HEK293 (cell line): ENCODE data around the gene PCBP2.

Experiments used
- HOXA7 ChIP-seq: sonication (generic); formaldehyde crosslinking; IDR thresholded peaks from 2 replicates; pipeline ENCODE4 v1.8.1; 2022; ENCODE audit warnings: missing genetic modification reagents, borderline replicate concordance
- ZBTB17 ChIP-seq: fragments of 450-650 bp; formaldehyde crosslinking; IDR thresholded peaks from 2 replicates; pipeline ENCODE4 v1.5.1; 2016; ENCODE audit warnings: missing biosample characterization, missing genetic modification characterization
- ZBTB7A ChIP-seq: fragments of 450-650 bp; formaldehyde crosslinking; IDR thresholded peaks from 2 replicates; pipeline ENCODE4 v1.5.1; 2016; ENCODE audit warnings: low read depth, missing biosample characterization, missing genetic modification characterization
- ZFP37 ChIP-seq: fragments of 450-650 bp; formaldehyde crosslinking; IDR thresholded peaks from 2 replicates; pipeline ENCODE4 v1.5.1; 2016; ENCODE audit warnings: missing biosample characterization, missing genetic modification characterization
- ZNF10 ChIP-seq: fragments of 450-650 bp; formaldehyde crosslinking; IDR thresholded peaks from 2 replicates; pipeline ENCODE4 v1.5.1; 2017; ENCODE audit warnings: missing biosample characterization, missing genetic modification characterization
- ZNF132 ChIP-seq: fragments of 450-650 bp; formaldehyde crosslinking; IDR thresholded peaks from 2 replicates; pipeline ENCODE4 v1.5.1; 2017; ENCODE audit warnings: missing biosample characterization, missing genetic modification characterization, borderline replicate concordance
- ZNF175 ChIP-seq: fragments of 450-650 bp; formaldehyde crosslinking; IDR thresholded peaks from 2 replicates; pipeline ENCODE4 v1.5.1; 2016; ENCODE audit warnings: missing biosample characterization, missing genetic modification characterization
- ZNF335 ChIP-seq: fragments of 450-650 bp; formaldehyde crosslinking; conservative IDR thresholded peaks from 2 replicates; pipeline ENCODE4 v1.5.1; 2016; ENCODE audit warnings: missing biosample characterization, missing genetic modification characterization
- ZNF394 ChIP-seq: fragments of 450-650 bp; formaldehyde crosslinking; IDR thresholded peaks from 2 replicates; pipeline ENCODE4 v1.5.1; 2016; ENCODE audit warnings: missing biosample characterization, missing genetic modification characterization, mild to moderate bottlenecking, moderate library complexity, borderline replicate concordance
- ZNF530 ChIP-seq: fragments of 450-650 bp; formaldehyde crosslinking; IDR thresholded peaks from 2 replicates; pipeline ENCODE4 v1.5.1; 2016; ENCODE audit warnings: low read depth, missing biosample characterization, missing genetic modification characterization
- TF ChIP-seq, protein P1 (sequence below): fragments of 450-650 bp; formaldehyde crosslinking; IDR thresholded peaks from 2 replicates; pipeline ENCODE4 v1.5.1; 2016; ENCODE audit warnings: missing biosample characterization, missing genetic modification characterization
- TF ChIP-seq, protein P2 (sequence below): fragments of 450-650 bp; formaldehyde crosslinking; IDR thresholded peaks from 2 replicates; pipeline ENCODE4 v1.5.1; 2016; ENCODE audit warnings: missing biosample characterization, missing genetic modification characterization
- TF ChIP-seq, protein P3 (sequence below): fragments of 450-650 bp; formaldehyde crosslinking; IDR thresholded peaks from 2 replicates; pipeline ENCODE4 v1.5.1; 2016; ENCODE audit warnings: missing biosample characterization, missing genetic modification characterization
- TF ChIP-seq, protein P4 (sequence below): fragments of 450-650 bp; formaldehyde crosslinking; IDR thresholded peaks from 2 replicates; pipeline ENCODE4 v1.5.1; 2016; ENCODE audit warnings: missing biosample characterization, missing genetic modification characterization

DNA sequence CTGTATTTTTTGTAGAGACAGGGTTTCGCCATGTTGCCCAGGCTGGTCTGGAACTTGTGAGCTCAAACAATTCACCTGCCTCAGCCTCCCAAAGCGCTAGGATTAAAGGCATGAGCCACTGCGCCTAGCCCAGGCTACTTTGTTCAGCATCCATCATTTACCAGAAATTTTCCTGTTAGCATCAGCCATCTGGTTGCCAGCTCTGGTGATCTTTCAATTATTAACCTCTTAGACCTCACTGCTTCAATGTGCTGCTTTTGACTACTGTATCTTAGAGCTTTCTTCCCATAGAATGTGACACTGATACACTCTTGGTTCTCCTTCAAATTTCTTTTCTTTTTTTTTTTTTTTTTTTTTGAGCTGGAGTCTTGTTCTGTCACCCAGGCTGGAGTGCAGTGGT, 33.7 kb upstream of the PCBP2 start:
- TF ChIP-seq ZFP37 (tag by site-specific recombination), result no peak
- TF ChIP-seq ZNF335 (tag by site-specific recombination), result no peak
- TF ChIP-seq ZBTB7A (tag by site-specific recombination), result no peak
- TF ChIP-seq, protein P1, sequence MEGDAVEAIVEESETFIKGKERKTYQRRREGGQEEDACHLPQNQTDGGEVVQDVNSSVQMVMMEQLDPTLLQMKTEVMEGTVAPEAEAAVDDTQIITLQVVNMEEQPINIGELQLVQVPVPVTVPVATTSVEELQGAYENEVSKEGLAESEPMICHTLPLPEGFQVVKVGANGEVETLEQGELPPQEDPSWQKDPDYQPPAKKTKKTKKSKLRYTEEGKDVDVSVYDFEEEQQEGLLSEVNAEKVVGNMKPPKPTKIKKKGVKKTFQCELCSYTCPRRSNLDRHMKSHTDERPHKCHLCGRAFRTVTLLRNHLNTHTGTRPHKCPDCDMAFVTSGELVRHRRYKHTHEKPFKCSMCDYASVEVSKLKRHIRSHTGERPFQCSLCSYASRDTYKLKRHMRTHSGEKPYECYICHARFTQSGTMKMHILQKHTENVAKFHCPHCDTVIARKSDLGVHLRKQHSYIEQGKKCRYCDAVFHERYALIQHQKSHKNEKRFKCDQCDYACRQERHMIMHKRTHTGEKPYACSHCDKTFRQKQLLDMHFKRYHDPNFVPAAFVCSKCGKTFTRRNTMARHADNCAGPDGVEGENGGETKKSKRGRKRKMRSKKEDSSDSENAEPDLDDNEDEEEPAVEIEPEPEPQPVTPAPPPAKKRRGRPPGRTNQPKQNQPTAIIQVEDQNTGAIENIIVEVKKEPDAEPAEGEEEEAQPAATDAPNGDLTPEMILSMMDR, result no peak
- TF ChIP-seq ZBTB17 (tag by site-specific recombination), result no peak
- TF ChIP-seq ZNF132 (tag by site-specific recombination), result no peak
- no peak for TF ChIP-seq ZNF10 (tag by site-specific recombination)
- no peak for TF ChIP-seq ZNF394 (tag by site-specific recombination)
- TF ChIP-seq, protein P2, sequence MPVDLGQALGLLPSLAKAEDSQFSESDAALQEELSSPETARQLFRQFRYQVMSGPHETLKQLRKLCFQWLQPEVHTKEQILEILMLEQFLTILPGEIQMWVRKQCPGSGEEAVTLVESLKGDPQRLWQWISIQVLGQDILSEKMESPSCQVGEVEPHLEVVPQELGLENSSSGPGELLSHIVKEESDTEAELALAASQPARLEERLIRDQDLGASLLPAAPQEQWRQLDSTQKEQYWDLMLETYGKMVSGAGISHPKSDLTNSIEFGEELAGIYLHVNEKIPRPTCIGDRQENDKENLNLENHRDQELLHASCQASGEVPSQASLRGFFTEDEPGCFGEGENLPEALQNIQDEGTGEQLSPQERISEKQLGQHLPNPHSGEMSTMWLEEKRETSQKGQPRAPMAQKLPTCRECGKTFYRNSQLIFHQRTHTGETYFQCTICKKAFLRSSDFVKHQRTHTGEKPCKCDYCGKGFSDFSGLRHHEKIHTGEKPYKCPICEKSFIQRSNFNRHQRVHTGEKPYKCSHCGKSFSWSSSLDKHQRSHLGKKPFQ (tag by site-specific recombination), result no peak
- no peak for TF ChIP-seq ZNF530
- no peak for TF ChIP-seq HOXA7 (CRISPR knock-in tag)
- TF ChIP-seq, protein P3, sequence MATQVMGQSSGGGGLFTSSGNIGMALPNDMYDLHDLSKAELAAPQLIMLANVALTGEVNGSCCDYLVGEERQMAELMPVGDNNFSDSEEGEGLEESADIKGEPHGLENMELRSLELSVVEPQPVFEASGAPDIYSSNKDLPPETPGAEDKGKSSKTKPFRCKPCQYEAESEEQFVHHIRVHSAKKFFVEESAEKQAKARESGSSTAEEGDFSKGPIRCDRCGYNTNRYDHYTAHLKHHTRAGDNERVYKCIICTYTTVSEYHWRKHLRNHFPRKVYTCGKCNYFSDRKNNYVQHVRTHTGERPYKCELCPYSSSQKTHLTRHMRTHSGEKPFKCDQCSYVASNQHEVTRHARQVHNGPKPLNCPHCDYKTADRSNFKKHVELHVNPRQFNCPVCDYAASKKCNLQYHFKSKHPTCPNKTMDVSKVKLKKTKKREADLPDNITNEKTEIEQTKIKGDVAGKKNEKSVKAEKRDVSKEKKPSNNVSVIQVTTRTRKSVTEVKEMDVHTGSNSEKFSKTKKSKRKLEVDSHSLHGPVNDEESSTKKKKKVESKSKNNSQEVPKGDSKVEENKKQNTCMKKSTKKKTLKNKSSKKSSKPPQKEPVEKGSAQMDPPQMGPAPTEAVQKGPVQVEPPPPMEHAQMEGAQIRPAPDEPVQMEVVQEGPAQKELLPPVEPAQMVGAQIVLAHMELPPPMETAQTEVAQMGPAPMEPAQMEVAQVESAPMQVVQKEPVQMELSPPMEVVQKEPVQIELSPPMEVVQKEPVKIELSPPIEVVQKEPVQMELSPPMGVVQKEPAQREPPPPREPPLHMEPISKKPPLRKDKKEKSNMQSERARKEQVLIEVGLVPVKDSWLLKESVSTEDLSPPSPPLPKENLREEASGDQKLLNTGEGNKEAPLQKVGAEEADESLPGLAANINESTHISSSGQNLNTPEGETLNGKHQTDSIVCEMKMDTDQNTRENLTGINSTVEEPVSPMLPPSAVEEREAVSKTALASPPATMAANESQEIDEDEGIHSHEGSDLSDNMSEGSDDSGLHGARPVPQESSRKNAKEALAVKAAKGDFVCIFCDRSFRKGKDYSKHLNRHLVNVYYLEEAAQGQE (tag by site-specific recombination), result no peak
- TF ChIP-seq ZNF175 (tag by site-specific recombination), result no peak
- TF ChIP-seq, protein P4, sequence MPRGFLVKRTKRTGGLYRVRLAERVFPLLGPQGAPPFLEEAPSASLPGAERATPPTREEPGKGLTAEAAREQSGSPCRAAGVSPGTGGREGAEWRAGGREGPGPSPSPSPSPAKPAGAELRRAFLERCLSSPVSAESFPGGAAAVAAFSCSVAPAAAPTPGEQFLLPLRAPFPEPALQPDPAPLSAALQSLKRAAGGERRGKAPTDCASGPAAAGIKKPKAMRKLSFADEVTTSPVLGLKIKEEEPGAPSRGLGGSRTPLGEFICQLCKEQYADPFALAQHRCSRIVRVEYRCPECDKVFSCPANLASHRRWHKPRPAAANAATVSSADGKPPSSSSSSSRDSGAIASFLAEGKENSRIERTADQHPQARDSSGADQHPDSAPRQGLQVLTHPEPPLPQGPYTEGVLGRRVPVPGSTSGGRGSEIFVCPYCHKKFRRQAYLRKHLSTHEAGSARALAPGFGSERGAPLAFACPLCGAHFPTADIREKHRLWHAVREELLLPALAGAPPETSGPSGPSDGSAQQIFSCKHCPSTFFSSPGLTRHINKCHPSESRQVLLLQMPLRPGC (tag by site-specific recombination), result no peak
